DND-41 (cell line): ENCODE measurements around the gene MESP2.

ENCODE experiments used
- CTCF ChIP-seq: IDR thresholded peaks from 2 replicates; pipeline ENCODE4 v1.5.1; 2012; ENCODE audit warnings: borderline replicate concordance, low read length, moderate library complexity, mild to moderate bottlenecking; ENCODE audit not compliant: poor library complexity, severe bottlenecking; ENCODE audit errors: extremely low read depth
- EZH2 ChIP-seq: IDR thresholded peaks from 3 replicates; pipeline ENCODE4 v1.6.1; 2012; ENCODE audit warnings: borderline replicate concordance, low read depth, mild to moderate bottlenecking, moderate library complexity, low read length, inconsistent platforms; ENCODE audit not compliant: severe bottlenecking

- TF ChIP-seq CTCF (no peak), EZH2 (no peak)
Observed at GRCh38 chr15:89792106-89792805, 16.1 kb downstream of the MESP2 start.
